ENCODE data around the gene MARK2.

DNA sequence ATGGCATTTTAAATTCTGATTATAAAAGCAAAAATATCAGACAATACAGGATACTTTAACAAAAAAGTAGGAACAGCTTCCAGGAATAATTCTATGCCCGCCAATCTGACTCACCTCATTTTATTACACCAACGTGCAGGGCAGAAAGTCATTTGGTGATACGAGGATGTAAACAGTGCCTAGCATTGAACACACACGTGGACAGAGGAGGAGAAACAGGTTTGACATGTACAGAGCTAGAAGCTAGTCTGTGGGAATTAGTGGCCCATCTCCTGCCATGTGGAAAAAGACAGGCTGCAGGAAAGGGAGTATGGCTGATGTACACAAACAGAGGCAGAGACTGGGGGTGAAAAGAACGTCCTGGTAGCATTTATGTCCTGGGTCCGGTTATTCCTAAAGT, 34.7 kb upstream of the MARK2 start:
- TF ChIP-seq, protein P1, sequence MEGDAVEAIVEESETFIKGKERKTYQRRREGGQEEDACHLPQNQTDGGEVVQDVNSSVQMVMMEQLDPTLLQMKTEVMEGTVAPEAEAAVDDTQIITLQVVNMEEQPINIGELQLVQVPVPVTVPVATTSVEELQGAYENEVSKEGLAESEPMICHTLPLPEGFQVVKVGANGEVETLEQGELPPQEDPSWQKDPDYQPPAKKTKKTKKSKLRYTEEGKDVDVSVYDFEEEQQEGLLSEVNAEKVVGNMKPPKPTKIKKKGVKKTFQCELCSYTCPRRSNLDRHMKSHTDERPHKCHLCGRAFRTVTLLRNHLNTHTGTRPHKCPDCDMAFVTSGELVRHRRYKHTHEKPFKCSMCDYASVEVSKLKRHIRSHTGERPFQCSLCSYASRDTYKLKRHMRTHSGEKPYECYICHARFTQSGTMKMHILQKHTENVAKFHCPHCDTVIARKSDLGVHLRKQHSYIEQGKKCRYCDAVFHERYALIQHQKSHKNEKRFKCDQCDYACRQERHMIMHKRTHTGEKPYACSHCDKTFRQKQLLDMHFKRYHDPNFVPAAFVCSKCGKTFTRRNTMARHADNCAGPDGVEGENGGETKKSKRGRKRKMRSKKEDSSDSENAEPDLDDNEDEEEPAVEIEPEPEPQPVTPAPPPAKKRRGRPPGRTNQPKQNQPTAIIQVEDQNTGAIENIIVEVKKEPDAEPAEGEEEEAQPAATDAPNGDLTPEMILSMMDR (IDR thresholded peaks at IDR 0.05), result no peak
- TF ChIP-seq POLR2AphosphoS5 (IDR thresholded peaks at IDR 0.05) (peak in 1 of 3 donors; percentile 36), POLR2A (IDR thresholded peaks at IDR 0.05) (no peak)
